HCT116 (cell line): Measurements from ENCODE around the gene DCP2. TPM values are rescaled to one million over a fixed set of nuclear protein-coding genes. Genes with fewer than 3 reads are reported as not detected.

ENCODE experiments used
- ATAC-seq: fragments of 200-7000 bp; cut with Tn5 transposase; 2 replicates; pipeline ENCODE4 v1.9.1; 2020; ENCODE audit warnings: mild to moderate bottlenecking, moderate library complexity
- BruUV-seq: library from RNA; stranded (reverse); fragments of 400-500 nt; replicated peaks from 2 replicates; lab custom pipeline; 2021; lab: Mats Ljungman, UMichigan
- CTCF ChIA-PET: fragments of 300-600 bp; sonication (Branson Sonifier 250); formaldehyde crosslinking; loops from one replicate; lab custom pipeline; 2021; ENCODE audit warnings: antibody characterized with exemption; lab: Charles Lee
- POLR2A ChIA-PET: fragments of 300-600, 350-600 bp; sonication (Branson Sonifier 250); formaldehyde crosslinking; loops from one replicate; lab custom pipeline; 2021; ENCODE audit warnings: antibody characterized with exemption; lab: Charles Lee
- RAD21 ChIA-PET, 2 experiments: fragments of 300-600 bp; sonication (Branson Sonifier 250); formaldehyde crosslinking; loops; one replicate each; lab custom pipeline; 2023; ENCODE audit warnings: low total read pairs in 2 of 2; ENCODE audit not compliant: uncharacterized antibody in 2 of 2, unreplicated experiment in 2 of 2, low non-redundant PET in 1 of 2; lab: Charles Lee
- DNase-seq: peaks from one replicate; pipeline ENCODE4 v3.0.0-alpha.2; 2010; ENCODE audit warnings: low read depth, low spot score
- H2AFZ ChIP-seq: fragments of 200-600 bp; shearing (Covaris generic), sonication (generic); 2 replicates; pipeline ENCODE4 v1.6.1; 2017; ENCODE audit warnings: low read depth, mixed run types, mixed read lengths, antibody characterized with exemption, low read length; ENCODE audit not compliant: poor library complexity, severe bottlenecking
- H3K27ac ChIP-seq: 2 replicates; pipeline ENCODE4 v1.5.1; 2012; ENCODE audit warnings: low read depth, low read length
- H3K27me3 ChIP-seq: fragments of 200-600 bp; sonication (generic); 2 replicates; pipeline ENCODE4 v1.6.1; 2016; ENCODE audit warnings: mixed run types, low read length, mixed read lengths; ENCODE audit not compliant: insufficient read depth
- H3K36me3 ChIP-seq, 2 experiments: fragments of 200-500 bp in 1 of 2; fragments of 200-600 bp in 1 of 2; sonication (Bioruptor generic) in 1 of 2; sonication (generic) in 1 of 2; 2 replicates each; pipeline versions ENCODE4 v1.5.1 to v1.6.1; 2014 to 2016; ENCODE audit warnings: low read length in 2 of 2, inconsistent platforms in 1 of 2, mixed read lengths in 1 of 2, mixed run types in 1 of 2; ENCODE audit not compliant: insufficient read depth in 2 of 2, control insufficient read depth in 1 of 2
- H3K4me1 ChIP-seq, 2 experiments: fragments of 200-600 bp in 1 of 2; sonication (generic) in 1 of 2; 2 replicates each; pipeline versions ENCODE4 v1.5.1 to v1.6.1; 2012 to 2017; ENCODE audit warnings: low read length in 2 of 2, inconsistent platforms in 1 of 2, mild to moderate bottlenecking in 1 of 2, mixed read lengths in 1 of 2, mixed run types in 1 of 2, moderate library complexity in 1 of 2; ENCODE audit not compliant: insufficient read depth in 2 of 2, control insufficient read depth in 1 of 2
- H3K4me2 ChIP-seq: fragments of 200-600 bp; sonication (generic); 2 replicates; pipeline ENCODE4 v1.6.1; 2017; ENCODE audit warnings: mixed run types, low read length, mixed read lengths
- H3K4me3 ChIP-seq, 2 experiments: fragments of 200-600 bp in 1 of 2; sonication (generic) in 1 of 2; replicated peaks in 1 of 2; 2 replicates each; pipeline ENCODE4 v1.5.1; 2011 to 2016; ENCODE audit warnings: low read length in 2 of 2, control low read depth in 1 of 2, low read depth in 1 of 2, mild to moderate bottlenecking in 1 of 2, mixed read lengths in 1 of 2, mixed run types in 1 of 2
- H3K79me2 ChIP-seq: fragments of 200-600 bp; sonication (generic); 2 replicates; pipeline ENCODE4 v1.6.1; 2017; ENCODE audit warnings: mild to moderate bottlenecking, mixed run types, low read length, moderate library complexity, mixed read lengths; ENCODE audit not compliant: insufficient read depth
- H3K9ac ChIP-seq: fragments of 200-600 bp; sonication (generic); 2 replicates; pipeline ENCODE4 v1.6.1; 2016; ENCODE audit warnings: low read length, mixed read lengths
- H3K9me2 ChIP-seq: fragments of 200-600 bp; sonication (generic), shearing (Covaris generic); 2 replicates; pipeline ENCODE4 v1.6.1; 2017; ENCODE audit warnings: mixed run types, mild to moderate bottlenecking, moderate library complexity; ENCODE audit not compliant: insufficient read depth
- H3K9me3 ChIP-seq, 2 experiments: fragments of 200-500 bp in 1 of 2; fragments of 200-600 bp in 1 of 2; sonication (Bioruptor generic) in 1 of 2; sonication (generic) in 1 of 2; 2 replicates each; pipeline ENCODE4 v1.6.1; 2014 to 2017; ENCODE audit warnings: low read length in 2 of 2, mixed read lengths in 2 of 2, inconsistent platforms in 1 of 2, low read depth in 1 of 2, mild to moderate bottlenecking in 1 of 2, mixed run types in 1 of 2, moderate library complexity in 1 of 2; ENCODE audit not compliant: control insufficient read depth in 1 of 2, insufficient read depth in 1 of 2
- H4K20me1 ChIP-seq: fragments of 200-600 bp; sonication (generic), shearing (Covaris generic); 2 replicates; pipeline ENCODE4 v1.6.1; 2017; ENCODE audit warnings: mixed run types, mild to moderate bottlenecking, moderate library complexity; ENCODE audit not compliant: insufficient read depth
- CBX3 ChIP-seq: IDR thresholded peaks from 2 replicates; pipeline ENCODE4 v1.6.1; 2012; ENCODE audit warnings: low read depth
- CEBPB ChIP-seq: IDR thresholded peaks from 2 replicates; pipeline ENCODE4 v1.6.1; 2012; ENCODE audit warnings: low read depth
- EGR1 ChIP-seq: IDR thresholded peaks from 2 replicates; pipeline ENCODE4 v1.6.1; 2012; ENCODE audit warnings: low read depth
- ELF1 ChIP-seq: IDR thresholded peaks from 2 replicates; pipeline ENCODE4 v1.6.1; 2012; ENCODE audit warnings: low read depth, borderline replicate concordance
- EZH2phosphoT487 ChIP-seq: fragments of 200-600 bp; IDR thresholded peaks from 2 replicates; pipeline ENCODE4 v1.6.1; 2018; ENCODE audit warnings: antibody characterized with exemption, borderline replicate concordance
- FOSL1 ChIP-seq: IDR thresholded peaks from 2 replicates; pipeline ENCODE4 v1.6.1; 2012; ENCODE audit warnings: low read depth
- JUND ChIP-seq: IDR thresholded peaks from 2 replicates; pipeline ENCODE4 v1.6.1; 2012
- POLR2A ChIP-seq: IDR thresholded peaks from 2 replicates; pipeline ENCODE4 v1.7.0; 2011; ENCODE audit warnings: borderline replicate concordance; ENCODE audit not compliant: insufficient read depth, insufficient read length; ENCODE audit errors: extremely low read depth
- RAD21 ChIP-seq: IDR thresholded peaks from 2 replicates; pipeline ENCODE4 v1.6.1; 2012; ENCODE audit warnings: low read depth, mild to moderate bottlenecking
- SP1 ChIP-seq: IDR thresholded peaks from 2 replicates; pipeline ENCODE4 v1.6.1; 2012; ENCODE audit warnings: low read depth
- SRF ChIP-seq: IDR thresholded peaks from 2 replicates; pipeline ENCODE4 v1.6.1; 2012; ENCODE audit warnings: low read depth
- TCF7L2 ChIP-seq: IDR thresholded peaks from 2 replicates; pipeline ENCODE4 v1.7.0; 2011; ENCODE audit warnings: borderline replicate concordance, inconsistent platforms; ENCODE audit not compliant: insufficient read depth, insufficient read length; ENCODE audit errors: extremely low read depth
- ZFX ChIP-seq: fragments of 450-650 bp; IDR thresholded peaks from 2 replicates; pipeline ENCODE4 v1.6.1; 2017
- intact Hi-C: fragments of 100-400 bp; cut with micrococcal nuclease; formaldehyde crosslinking; loops from 2 replicates; pipeline ENCODE4 v1.10.0; 2022
- total RNA-seq: library from RNA; stranded (reverse); gene quantifications from one replicate; pipeline ENCODE4 v1.2.1, GENCODE V29; 2021; ENCODE audit not compliant: unreplicated experiment
- TF ChIP-seq, protein P1 (sequence below), 3 experiments: fragments of 200-600 bp in 1 of 3; sonication (generic) in 1 of 3; IDR thresholded peaks in 2 of 3; conservative IDR thresholded peaks in 1 of 3; 2 replicates each; pipeline ENCODE4 v1.5.1; 2012 to 2017; ENCODE audit warnings: low read depth in 2 of 3, low read length in 2 of 3, antibody characterized with exemption in 1 of 3, borderline replicate concordance in 1 of 3, control low read depth in 1 of 3, mild to moderate bottlenecking in 1 of 3, mixed read lengths in 1 of 3, mixed run types in 1 of 3, moderate library complexity in 1 of 3; ENCODE audit not compliant: insufficient read depth in 1 of 3
- TF ChIP-seq, protein P2 (sequence below): IDR thresholded peaks from 2 replicates; pipeline ENCODE4 v1.6.1; 2012
- TF ChIP-seq, protein P3 (sequence below): IDR thresholded peaks from 2 replicates; pipeline ENCODE4 v1.6.1; 2012; ENCODE audit warnings: low read depth

DCP2 gene
- total RNA-seq, 1 experiment from 2014 or later, result 57.1 TPM

DNA sequence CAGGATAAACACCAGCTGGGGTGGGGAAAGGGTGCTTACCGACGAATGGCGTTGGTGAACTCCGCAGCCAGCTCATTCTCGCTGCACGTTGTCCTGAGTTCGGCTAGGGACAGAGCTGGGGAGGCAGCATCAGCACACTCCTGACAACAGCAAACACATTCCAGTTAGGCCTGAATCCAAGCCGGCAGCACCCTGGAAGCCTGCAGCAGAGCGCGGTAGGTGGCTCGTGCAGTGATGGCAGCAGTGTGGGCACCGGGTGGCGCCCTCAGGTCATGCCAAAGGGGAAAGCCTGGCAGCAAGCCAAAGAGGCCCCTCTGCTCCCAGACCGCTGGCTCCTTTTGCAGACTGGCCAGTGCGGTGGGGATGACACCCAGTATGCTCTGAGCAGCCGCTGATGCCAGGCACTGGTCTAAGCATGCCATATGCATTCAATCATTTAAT, 66.9 kb downstream of the DCP2 start:
- Histone ChIP-seq H3K9ac (no peak overlapping the region), H3K4me3 (no peak overlapping the region), H3K4me2 (no peak overlapping the region), H3K27ac (no peak overlapping the region), H3K27me3 (no peaks in the 10 kb centered on the region), H2AFZ (no peak overlapping the region), H4K20me1 (no peaks in the 10 kb centered on the region), H3K79me2 (no peaks in the 10 kb centered on the region), H3K9me3 (no peaks in the 10 kb centered on the region)
- DNase-seq (no peak), ATAC-seq (peak; percentile 38; the same call in 1 of the 2 replicates)
- ChIA-PET CTCF (no interaction called here), POLR2A (no interaction called here)
- intact Hi-C loops, result loop anchor here (1.0 to 2.0 kb wide), 2 partner anchors 287 to 467 kb away; no protein-coding TSS in a partner anchor
- peak; percentile 78 for TF ChIP-seq RAD21
- no peak for TF ChIP-seq ELF1
- TF ChIP-seq, protein P1, sequence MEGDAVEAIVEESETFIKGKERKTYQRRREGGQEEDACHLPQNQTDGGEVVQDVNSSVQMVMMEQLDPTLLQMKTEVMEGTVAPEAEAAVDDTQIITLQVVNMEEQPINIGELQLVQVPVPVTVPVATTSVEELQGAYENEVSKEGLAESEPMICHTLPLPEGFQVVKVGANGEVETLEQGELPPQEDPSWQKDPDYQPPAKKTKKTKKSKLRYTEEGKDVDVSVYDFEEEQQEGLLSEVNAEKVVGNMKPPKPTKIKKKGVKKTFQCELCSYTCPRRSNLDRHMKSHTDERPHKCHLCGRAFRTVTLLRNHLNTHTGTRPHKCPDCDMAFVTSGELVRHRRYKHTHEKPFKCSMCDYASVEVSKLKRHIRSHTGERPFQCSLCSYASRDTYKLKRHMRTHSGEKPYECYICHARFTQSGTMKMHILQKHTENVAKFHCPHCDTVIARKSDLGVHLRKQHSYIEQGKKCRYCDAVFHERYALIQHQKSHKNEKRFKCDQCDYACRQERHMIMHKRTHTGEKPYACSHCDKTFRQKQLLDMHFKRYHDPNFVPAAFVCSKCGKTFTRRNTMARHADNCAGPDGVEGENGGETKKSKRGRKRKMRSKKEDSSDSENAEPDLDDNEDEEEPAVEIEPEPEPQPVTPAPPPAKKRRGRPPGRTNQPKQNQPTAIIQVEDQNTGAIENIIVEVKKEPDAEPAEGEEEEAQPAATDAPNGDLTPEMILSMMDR (IDR thresholded peaks at IDR 0.05 in 2 of 3, conservative IDR thresholded peaks at IDR 0.05 in 1 of 3; ENCODE audit: borderline replicate concordance in 1 of 3, insufficient read depth in 1 of 3, low read depth in 2 of 3, low read length in 2 of 3), result peak; percentile 19 to 40 (median 26); a peak in 3 of 6 replicates
- TF ChIP-seq, all 23 proteins: peak for 2
- RAD21 ChIA-PET, result no interaction called here
- H3K4me1 ChIP-seq, result peaks cover 6 to 24% of the 10 kb centered on the region in 2 experiments; a peak in 3 of 4 replicates
- no TSS peak for BruUV-seq
- H3K36me3 ChIP-seq, result no peaks in the 10 kb centered on the region
- no peaks in the 10 kb centered on the region for H3K9me2 ChIP-seq

DNA sequence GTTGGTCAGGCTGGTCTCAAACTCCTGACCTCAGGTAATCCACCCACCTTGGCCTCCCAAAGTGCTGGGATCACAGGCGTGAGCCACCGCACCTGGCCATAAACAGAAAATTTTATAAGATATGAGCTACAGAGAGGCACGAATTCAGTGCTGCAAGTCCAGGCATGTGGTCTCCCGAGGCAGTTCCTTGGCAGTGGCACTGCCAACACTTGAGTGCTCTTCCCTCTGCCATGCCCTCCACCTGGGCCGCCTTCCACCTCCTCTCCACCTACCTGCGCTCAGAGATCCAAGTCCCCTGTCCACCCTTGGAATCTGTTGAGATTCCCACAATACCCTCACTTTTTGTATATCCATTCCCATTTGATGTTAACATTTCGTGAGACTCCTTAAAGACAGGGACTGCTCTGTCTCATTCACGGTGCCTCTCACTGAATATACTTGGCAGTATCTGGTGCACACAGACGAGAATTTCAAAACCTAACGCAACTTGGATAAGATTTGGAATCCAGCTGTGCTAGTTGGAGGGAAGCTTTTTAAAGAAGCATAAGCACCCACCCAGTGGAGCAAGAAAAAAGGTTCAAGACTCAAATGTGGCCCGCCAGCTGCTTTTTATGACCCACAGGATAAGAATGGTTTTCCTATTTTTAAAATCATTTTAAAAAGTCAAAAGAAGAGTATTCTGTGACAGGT, 68.3 kb downstream of the DCP2 start:
- H3K9me3 ChIP-seq, result no peaks in the 10 kb centered on the region
- H3K79me2 ChIP-seq, result no peaks in the 10 kb centered on the region
- no peak overlapping the region for H3K4me2 ChIP-seq
- DNase-seq (no peak), ATAC-seq (no peak)
- no peaks in the 10 kb centered on the region for H3K27me3 ChIP-seq
- H2AFZ ChIP-seq, result no peak overlapping the region
- peaks cover 6 to 15% of the 10 kb centered on the region in 2 experiments; a peak in 3 of 4 replicates for H3K4me1 ChIP-seq
- intact Hi-C loops, result no loop called here
- ChIA-PET POLR2A (no interaction called here), RAD21 (no interaction called here), CTCF (no interaction called here)
- H3K36me3 ChIP-seq, result no peaks in the 10 kb centered on the region
- no peaks in the 10 kb centered on the region for H4K20me1 ChIP-seq
- H3K9ac ChIP-seq, result no peak overlapping the region
- no peaks in the 10 kb centered on the region for H3K9me2 ChIP-seq
- H3K4me3 ChIP-seq, result no peak overlapping the region
- H3K27ac ChIP-seq, result no peak overlapping the region
- BruUV-seq, result no TSS peak
- TF ChIP-seq EZH2phosphoT487 (no peak), JUND (no peak), SRF (no peak), TCF7L2 (no peak), SP1 (no peak), EGR1 (no peak), CEBPB (no peak), FOSL1 (no peak), POLR2A (no peak), CBX3 (no peak), ELF1 (no peak), ZFX (no peak)
- TF ChIP-seq, protein P2, sequence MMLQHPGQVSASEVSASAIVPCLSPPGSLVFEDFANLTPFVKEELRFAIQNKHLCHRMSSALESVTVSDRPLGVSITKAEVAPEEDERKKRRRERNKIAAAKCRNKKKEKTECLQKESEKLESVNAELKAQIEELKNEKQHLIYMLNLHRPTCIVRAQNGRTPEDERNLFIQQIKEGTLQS, result no peak
- TF ChIP-seq, protein P3, sequence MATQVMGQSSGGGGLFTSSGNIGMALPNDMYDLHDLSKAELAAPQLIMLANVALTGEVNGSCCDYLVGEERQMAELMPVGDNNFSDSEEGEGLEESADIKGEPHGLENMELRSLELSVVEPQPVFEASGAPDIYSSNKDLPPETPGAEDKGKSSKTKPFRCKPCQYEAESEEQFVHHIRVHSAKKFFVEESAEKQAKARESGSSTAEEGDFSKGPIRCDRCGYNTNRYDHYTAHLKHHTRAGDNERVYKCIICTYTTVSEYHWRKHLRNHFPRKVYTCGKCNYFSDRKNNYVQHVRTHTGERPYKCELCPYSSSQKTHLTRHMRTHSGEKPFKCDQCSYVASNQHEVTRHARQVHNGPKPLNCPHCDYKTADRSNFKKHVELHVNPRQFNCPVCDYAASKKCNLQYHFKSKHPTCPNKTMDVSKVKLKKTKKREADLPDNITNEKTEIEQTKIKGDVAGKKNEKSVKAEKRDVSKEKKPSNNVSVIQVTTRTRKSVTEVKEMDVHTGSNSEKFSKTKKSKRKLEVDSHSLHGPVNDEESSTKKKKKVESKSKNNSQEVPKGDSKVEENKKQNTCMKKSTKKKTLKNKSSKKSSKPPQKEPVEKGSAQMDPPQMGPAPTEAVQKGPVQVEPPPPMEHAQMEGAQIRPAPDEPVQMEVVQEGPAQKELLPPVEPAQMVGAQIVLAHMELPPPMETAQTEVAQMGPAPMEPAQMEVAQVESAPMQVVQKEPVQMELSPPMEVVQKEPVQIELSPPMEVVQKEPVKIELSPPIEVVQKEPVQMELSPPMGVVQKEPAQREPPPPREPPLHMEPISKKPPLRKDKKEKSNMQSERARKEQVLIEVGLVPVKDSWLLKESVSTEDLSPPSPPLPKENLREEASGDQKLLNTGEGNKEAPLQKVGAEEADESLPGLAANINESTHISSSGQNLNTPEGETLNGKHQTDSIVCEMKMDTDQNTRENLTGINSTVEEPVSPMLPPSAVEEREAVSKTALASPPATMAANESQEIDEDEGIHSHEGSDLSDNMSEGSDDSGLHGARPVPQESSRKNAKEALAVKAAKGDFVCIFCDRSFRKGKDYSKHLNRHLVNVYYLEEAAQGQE, result no peak
